CD14-positive monocyte (primary cell): ENCODE data around the gene RANBP10. TPM values are rescaled to one million over a fixed set of nuclear protein-coding genes. Genes with fewer than 3 reads are reported as not detected.

Experiments
- DNase-seq, 3 donors: peaks; one replicate each; pipeline ENCODE4 v3.0.0-alpha.2; 2011 to 2022
- H2AFZ ChIP-seq: 2 replicates; pipeline ENCODE4 v1.6.0; 2012; ENCODE audit warnings: mild to moderate bottlenecking, low read depth, low read length, inconsistent platforms; ENCODE audit not compliant: insufficient read depth, poor library complexity, severe bottlenecking
- H3K27ac ChIP-seq, 2 donors: 1 replicate in 1 of 2; 2 replicates in 1 of 2; pipeline ENCODE4 v1.5.1; 2012 to 2013; ENCODE audit warnings: low read length in 2 of 2, control low read depth in 1 of 2, inconsistent platforms in 1 of 2, low read depth in 1 of 2, mild to moderate bottlenecking in 1 of 2
- H3K27me3 ChIP-seq, 2 donors: one replicate each; pipeline versions ENCODE4 v1.6.0 to v1.6.1; 2011 to 2013; ENCODE audit warnings: low read length in 2 of 2; ENCODE audit not compliant: control insufficient read depth in 2 of 2, insufficient read depth in 2 of 2
- H3K36me3 ChIP-seq, 2 donors: replicated peaks in 1 of 2; 1 replicate in 1 of 2; 2 replicates in 1 of 2; pipeline versions ENCODE4 v1.5.1 to v1.6.1; 2012 to 2013; ENCODE audit warnings: low read length in 2 of 2, control low read depth in 1 of 2, inconsistent platforms in 1 of 2, mild to moderate bottlenecking in 1 of 2; ENCODE audit not compliant: insufficient read depth in 2 of 2, control insufficient read depth in 1 of 2
- H3K4me1 ChIP-seq, 2 donors: 1 replicate in 1 of 2; 2 replicates in 1 of 2; pipeline versions ENCODE4 v1.5.1 to v1.6.1; 2012 to 2013; ENCODE audit warnings: low read length in 2 of 2, control low read depth in 1 of 2, inconsistent platforms in 1 of 2, mild to moderate bottlenecking in 1 of 2, moderate library complexity in 1 of 2; ENCODE audit not compliant: insufficient read depth in 2 of 2, control insufficient read depth in 1 of 2
- H3K4me2 ChIP-seq: replicated peaks from 2 replicates; pipeline ENCODE3; 2012; ENCODE audit warnings: low read length, moderate library complexity, mild to moderate bottlenecking; ENCODE audit not compliant: poor library complexity, severe bottlenecking; ENCODE audit errors: extremely low read depth
- H3K4me3 ChIP-seq, 3 experiments: fragments of 200-600 bp in 1 of 3; sonication (generic) in 1 of 3; replicated peaks in 1 of 3; 1 replicate in 2 of 3; 2 replicates in 1 of 3; pipeline ENCODE4 v1.5.1; 2011 to 2013; ENCODE audit warnings: low read length in 3 of 3, mild to moderate bottlenecking in 3 of 3, control low read depth in 2 of 3, low read depth in 2 of 3, inconsistent platforms in 1 of 3, moderate library complexity in 1 of 3
- H3K79me2 ChIP-seq: 2 replicates; pipeline ENCODE4 v1.6.0; 2012; ENCODE audit warnings: mild to moderate bottlenecking, control low read depth, inconsistent platforms, low read length, moderate library complexity; ENCODE audit not compliant: insufficient read depth
- H3K9ac ChIP-seq: 2 replicates; pipeline ENCODE4 v1.6.0; 2017; ENCODE audit warnings: low read length, mild to moderate bottlenecking; ENCODE audit not compliant: insufficient read depth, poor library complexity, severe bottlenecking
- H3K9me3 ChIP-seq, 2 donors: replicated peaks in 1 of 2; 1 replicate in 1 of 2; 2 replicates in 1 of 2; pipeline versions ENCODE4 v1.5.1 to v1.6.1; 2012 to 2013; ENCODE audit warnings: low read length in 2 of 2, control low read depth in 1 of 2; ENCODE audit not compliant: control insufficient read depth in 1 of 2, insufficient read depth in 1 of 2
- H4K20me1 ChIP-seq: 2 replicates; pipeline ENCODE4 v1.6.0; 2012; ENCODE audit warnings: mild to moderate bottlenecking, low read length, control low read depth, moderate library complexity; ENCODE audit not compliant: insufficient read depth
- H3K27ac Mint-ChIP-seq, 7 donors: one replicate each; pipeline ENCODE4 v1.8.0; 2020; ENCODE audit warnings: mild to moderate bottlenecking in 7 of 7, mixed read lengths in 7 of 7, moderate library complexity in 6 of 7, inconsistent platforms in 2 of 7
- H3K27me3 Mint-ChIP-seq, 3 donors: one replicate each; pipeline ENCODE4 v1.8.0; 2021 to 2022; ENCODE audit warnings: low read depth in 3 of 3, mild to moderate bottlenecking in 3 of 3, mixed read lengths in 3 of 3, moderate library complexity in 3 of 3, inconsistent platforms in 1 of 3
- H3K36me3 Mint-ChIP-seq, 2 donors: one replicate each; pipeline ENCODE4 v1.8.0; 2020; ENCODE audit warnings: mixed read lengths in 2 of 2, inconsistent platforms in 1 of 2, mild to moderate bottlenecking in 1 of 2
- H3K4me1 Mint-ChIP-seq: one replicate; pipeline ENCODE4 v1.8.0; 2020; ENCODE audit warnings: mild to moderate bottlenecking, mixed read lengths
- H3K4me3 Mint-ChIP-seq, 2 donors: one replicate each; pipeline ENCODE4 v1.8.0; 2020; ENCODE audit warnings: mild to moderate bottlenecking in 2 of 2, mixed read lengths in 2 of 2, moderate library complexity in 1 of 2
- H3K9me3 Mint-ChIP-seq, 7 donors: one replicate each; pipeline ENCODE4 v1.8.0; 2020 to 2022; ENCODE audit warnings: mixed read lengths in 7 of 7, mild to moderate bottlenecking in 6 of 7, moderate library complexity in 6 of 7, inconsistent platforms in 2 of 7
- CTCF ChIP-seq: fragments of 200-600 bp; IDR thresholded peaks from one replicate; pipeline ENCODE4 v1.8.0; 2022; ENCODE audit warnings: antibody characterized with exemption, mild to moderate bottlenecking
- WGBS: methylation state at CpG from one replicate; pipeline ENCODE4 v1.1.5; 2013; ENCODE audit warnings: missing lambda C conversion rate; ENCODE audit not compliant: insufficient coverage; 5-methylcytosine and 5-hydroxymethylcytosine counted together
- intact Hi-C, 2 donors: fragments of 100-400 bp; cut with micrococcal nuclease; formaldehyde crosslinking; loops; one replicate each; pipeline versions ENCODE4 v1.15.0 to v1.15.1; 2023
- polyA plus RNA-seq, 3 donors: library from polyadenylated mRNA; depleted of rRNA in 1 of 3; unstranded in 2 of 3; stranded (reverse) in 1 of 3; fragments of 300-500 nt in 2 of 3; fragments of >200 nt in 1 of 3; fragmentation: Illumina TruSeq in 2 of 3; gene quantifications; 1 replicate in 2 of 3; 2 replicates in 1 of 3; pipeline ENCODE4 v1.2.3, GENCODE V29; 2012 to 2021

RANBP10 gene
- polyA plus RNA-seq, 3 donors: 6.4 to 16.7 (median 6.6) TPM

GRCh38 chr16:67804853-67805542 lies 1.4 kb downstream of the RANBP10 start:
- H2AFZ ChIP-seq: no peak overlapping the region
- H3K4me1 ChIP-seq: peaks cover 26 to 34% of the 10 kb centered on the region in 2 donors
- H3K27me3 ChIP-seq: no peaks in the 10 kb centered on the region
- no peak for TF ChIP-seq CTCF
- H3K79me2 ChIP-seq: peaks cover 58% of the 10 kb centered on the region
- H3K36me3 Mint-ChIP-seq: peaks cover 28 to 42% of the 10 kb centered on the region in 2 donors
- no CpG with 5 or more reads among the region's 4 CpGs for WGBS
- peaks cover 0 to 2% (median 0%) of the 10 kb centered on the region in 3 donors for H3K27me3 Mint-ChIP-seq
- H3K4me2 ChIP-seq: peak overlapping the region; percentile 100
- H3K9ac ChIP-seq: peak overlapping the region; percentile 90
- peaks cover 14 to 36% of the 10 kb centered on the region in 2 donors for H3K36me3 ChIP-seq
- H3K27ac ChIP-seq: peak overlapping the region in 1 of 2 donors; percentile 92
- H3K27ac Mint-ChIP-seq: peak overlapping the region in 4 of 7 donors; percentile 19 to 82 (median 62)
- H3K4me3 ChIP-seq: peak overlapping the region in 1 of 3 experiments; percentile 97
- no peaks in the 10 kb centered on the region for H3K9me3 ChIP-seq
- H4K20me1 ChIP-seq: peaks cover 24% of the 10 kb centered on the region
- H3K9me3 Mint-ChIP-seq: no peaks in the 10 kb centered on the region
- peak overlapping the region; percentile 84 to 94 for H3K4me3 Mint-ChIP-seq
- peaks cover 39% of the 10 kb centered on the region for H3K4me1 Mint-ChIP-seq
- intact Hi-C loops: loop anchor here (5.0 to 10.0 kb wide), 3 partner anchors 87 to 140 kb away; partner anchors contain the start of genes ACD (in 1 of the 2), C16orf86 (in 1 of the 2), ENKD1 (in 1 of the 2) and PARD6A (in 1 of the 2)
- DNase-seq: no peak

- DNase-seq: peak in 2 of 3 donors; percentile 7 to 18
- Histone ChIP-seq H3K27me3 (no peaks in the 10 kb centered on the region), H2AFZ (no peak overlapping the region), H3K4me3 (no peak overlapping the region), H3K79me2 (peaks cover 61% of the 10 kb centered on the region), H3K9me3 (no peaks in the 10 kb centered on the region), H3K4me1 (peaks cover 26 to 34% of the 10 kb centered on the region in 2 donors), H4K20me1 (peaks cover 31% of the 10 kb centered on the region), H3K27ac (no peak overlapping the region), H3K9ac (no peak overlapping the region), H3K4me2 (no peak overlapping the region), H3K36me3 (peaks cover 19 to 42% of the 10 kb centered on the region in 2 donors)
- peaks cover 35 to 53% of the 10 kb centered on the region in 2 donors for H3K36me3 Mint-ChIP-seq
- H3K9me3 Mint-ChIP-seq: no peaks in the 10 kb centered on the region
- H3K4me1 Mint-ChIP-seq: peaks cover 39% of the 10 kb centered on the region
- no CpG with 5 or more reads among the region's 3 CpGs for whole genome bisulfite sequencing
- H3K4me3 Mint-ChIP-seq: no peak overlapping the region
- TF ChIP-seq CTCF: no peak
- peak overlapping the region; percentile 11 to 81 (median 70) for H3K27ac Mint-ChIP-seq
- H3K27me3 Mint-ChIP-seq: peaks cover 0 to 2% (median 0%) of the 10 kb centered on the region in 3 donors
- intact Hi-C loops: loop anchor here in 1 of 2 donors (10.0 kb wide), 1 partner anchor 139 kb away; the partner anchor contains the start of genes ACD, C16orf86, ENKD1 and PARD6A
These were observed 2.5 kb downstream of the RANBP10 start for GRCh38 chr16:67803894-67804293.
